Tibial artery (tissue), 4 donors: ENCODE results near the gene MRM3.
A peak's percentile ranks its signal among the peaks of the same experiment; 100 is the strongest.
"Not testable (repeated sequence)": the region's sequence is repeated elsewhere in the genome, so short reads cannot be mapped to it uniquely, and the experiment has no call there.

ENCODE experiments used
- DNase-seq, 2 donors: peaks; one replicate each; pipeline ENCODE4 v3.0.0-alpha.2; 2019
- H3K27ac ChIP-seq, 2 donors: fragments of 200-600 bp; sonication (generic) in 1 of 2; 1 replicate in 1 of 2; 2 replicates in 1 of 2; pipeline ENCODE4 v1.5.1; 2018 to 2019; ENCODE audit warnings: mild to moderate bottlenecking in 1 of 2
- H3K27me3 ChIP-seq, 2 donors: fragments of 200-600 bp; sonication (generic) in 1 of 2; one replicate each; pipeline versions ENCODE4 v1.5.1 to v1.6.0; 2016 to 2019
- H3K36me3 ChIP-seq, 3 donors: fragments of 200-600 bp; sonication (generic) in 2 of 3; one replicate each; pipeline ENCODE4 v1.5.1; 2016 to 2019; ENCODE audit warnings: mild to moderate bottlenecking in 2 of 3
- H3K4me1 ChIP-seq, 4 donors: fragments of 200-600 bp; sonication (generic) in 2 of 4; 1 replicate in 3 of 4; 2 replicates in 1 of 4; pipeline ENCODE4 v1.5.1; 2016 to 2019
- H3K4me3 ChIP-seq, 2 donors: fragments of 200-600 bp; sonication (generic) in 1 of 2; 1 replicate in 1 of 2; 2 replicates in 1 of 2; pipeline ENCODE4 v1.5.1; 2018 to 2019; ENCODE audit warnings: mild to moderate bottlenecking in 2 of 2
- H3K9me3 ChIP-seq, 3 donors: fragments of 200-600 bp; sonication (generic) in 1 of 3; one replicate each; pipeline ENCODE4 v1.5.1; 2016 to 2019
- CTCF ChIP-seq, 2 experiments: fragments of 200-600 bp in 1 of 2; fragments of 450-650 bp in 1 of 2; IDR thresholded peaks; one replicate each; pipeline ENCODE4 v1.5.1; 2017 to 2019; ENCODE audit warnings: antibody characterized with exemption in 2 of 2, mild to moderate bottlenecking in 1 of 2, moderate library complexity in 1 of 2
- intact Hi-C: fragments of 100-400 bp; cut with DNase I; formaldehyde crosslinking; loops from one replicate; pipeline ENCODE4 v1.15.0; 2023; ENCODE audit warnings: low total_unique reads

MRM3 gene

GRCh38 chr17:801660-802059 lies 19.5 kb downstream of the MRM3 start:
- intact Hi-C loops = loop anchor here (5.0 kb wide), 1 partner anchor 261 kb away; no protein-coding TSS in a partner anchor
- H3K4me1 ChIP-seq = peaks cover 0 to 17% (median 4%) of the 10 kb centered on the region in 4 donors
- no peaks in the 10 kb centered on the region for H3K27me3 ChIP-seq
- no peak overlapping the region for H3K4me3 ChIP-seq
- peaks cover 0 to 34% (median 7%) of the 10 kb centered on the region in 3 donors for H3K36me3 ChIP-seq
- H3K27ac ChIP-seq = peak overlapping the region in 1 of 2 donors; percentile 27
- no peaks in the 10 kb centered on the region for H3K9me3 ChIP-seq
- no peak for TF ChIP-seq CTCF (IDR thresholded peaks at IDR 0.05)
- DNase-seq = no peak

DNA sequence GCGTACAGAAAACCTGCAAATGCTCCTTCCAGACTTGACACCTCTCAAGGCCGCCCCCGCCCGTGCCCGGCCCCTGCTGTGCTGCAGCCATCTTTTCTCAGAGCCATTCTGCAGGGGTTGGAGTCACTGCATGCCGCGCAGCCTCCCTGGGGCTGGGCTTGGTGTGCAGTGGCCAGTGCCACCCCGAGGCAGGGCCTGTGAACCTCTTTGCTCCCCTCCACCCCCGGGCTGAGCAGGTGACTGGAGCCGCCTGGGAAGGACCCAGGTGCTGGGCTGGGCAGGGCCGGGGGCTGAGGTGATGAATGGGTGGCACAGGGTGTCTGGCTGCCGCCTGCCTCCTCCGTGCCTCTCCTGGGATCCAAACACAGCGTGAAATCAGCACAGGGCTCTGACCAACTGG lies 20.3 kb downstream of the MRM3 start:
- H3K4me3 ChIP-seq = no peak overlapping the region
- no peaks in the 10 kb centered on the region for H3K27me3 ChIP-seq
- TF ChIP-seq CTCF (IDR thresholded peaks at IDR 0.05) = no peak
- peak overlapping the region in 1 of 2 donors; percentile 27 for H3K27ac ChIP-seq
- no peak for DNase-seq
- intact Hi-C loops = loop anchor here (5.0 kb wide), 1 partner anchor 260 kb away; no protein-coding TSS in a partner anchor
- H3K4me1 ChIP-seq = peaks cover 0 to 17% (median 4%) of the 10 kb centered on the region in 4 donors
- H3K9me3 ChIP-seq = no peaks in the 10 kb centered on the region
- peaks cover 0 to 34% (median 7%) of the 10 kb centered on the region in 3 donors for H3K36me3 ChIP-seq

DNA sequence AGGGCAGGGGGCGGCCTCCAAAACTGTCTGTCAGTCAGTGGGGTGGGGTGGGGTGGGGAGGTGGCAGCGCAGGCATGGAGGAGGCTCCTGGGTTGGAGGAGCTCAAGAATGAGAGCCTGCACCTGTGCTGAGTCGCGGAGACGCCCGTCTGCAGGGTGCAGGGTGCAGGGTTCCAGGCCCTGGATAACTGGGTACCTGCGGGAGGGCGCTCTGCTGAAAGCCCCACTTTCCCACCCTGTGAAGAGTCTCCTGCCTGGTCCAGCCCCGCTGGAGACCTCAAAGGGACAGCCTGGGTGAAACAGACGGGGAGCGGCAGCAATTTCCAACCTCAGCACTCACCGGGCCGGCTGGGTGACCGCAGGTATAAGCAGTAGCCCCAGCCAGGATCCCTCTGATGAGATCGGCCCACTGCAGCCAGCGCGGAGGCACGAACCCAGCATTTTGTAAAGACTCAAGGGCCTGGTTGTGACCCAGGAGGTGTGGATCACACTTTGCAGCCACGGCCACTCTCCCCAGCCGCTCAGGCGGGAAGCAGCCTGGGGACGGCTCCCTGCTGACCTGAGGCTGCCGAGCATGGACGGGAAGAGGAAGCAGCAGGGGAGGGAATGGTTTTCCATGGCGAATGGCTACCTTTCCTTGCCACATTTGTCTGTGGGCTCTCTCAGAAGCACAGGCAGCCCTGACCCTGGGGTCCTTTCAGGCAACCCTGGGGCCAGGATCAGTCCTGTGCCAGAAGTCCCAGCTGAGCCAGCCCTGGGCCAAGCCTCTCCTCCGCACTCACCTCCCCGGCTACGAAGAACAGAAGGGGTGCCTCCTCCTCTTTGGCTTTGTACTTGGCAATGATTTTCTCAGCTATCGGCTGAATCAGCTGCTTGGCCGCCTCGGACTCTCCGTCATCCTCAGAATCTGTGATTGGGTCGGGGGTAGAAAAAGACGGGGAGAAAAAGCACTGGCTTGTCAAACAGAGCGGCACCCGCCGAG lies 21.0 kb downstream of the MRM3 start:
- TF ChIP-seq CTCF (IDR thresholded peaks at IDR 0.05) = no peak
- Histone ChIP-seq H3K27ac (no peak overlapping the region), H3K9me3 (no peaks in the 10 kb centered on the region), H3K4me3 (no peak overlapping the region), H3K4me1 (peaks cover 0 to 17% (median 4%) of the 10 kb centered on the region in 4 donors), H3K27me3 (no peaks in the 10 kb centered on the region), H3K36me3 (peaks cover 0 to 34% (median 7%) of the 10 kb centered on the region in 3 donors)
- no peak for DNase-seq
- intact Hi-C loops = loop anchor here (5.0 kb wide), 1 partner anchor 259 kb away; no protein-coding TSS in a partner anchor

GRCh38 chr17:804541-805435 lies 22.6 kb downstream of the MRM3 start:
- intact Hi-C loops = loop anchor here (5.0 kb wide), 1 partner anchor 258 kb away; no protein-coding TSS in a partner anchor
- DNase-seq = no peak

GRCh38 chr17:805886-806285 lies 23.7 kb downstream of the MRM3 start:
- DNase-seq, H3K27me3 ChIP-seq, H3K9me3 ChIP-seq, H3K4me3 ChIP-seq, H3K27ac ChIP-seq, intact Hi-C loops: not testable (repeated sequence)
- H3K36me3 ChIP-seq = peaks cover 0 to 20% (median 7%) of the 10 kb centered on the region in 3 donors
- H3K4me1 ChIP-seq = peaks cover 0 to 17% (median 4%) of the 10 kb centered on the region in 4 donors

More at GRCh38 chr17:804541-805435, 22.6 kb downstream of the MRM3 start:
- Histone ChIP-seq H3K4me1 (peaks cover 0 to 17% (median 4%) of the 10 kb centered on the region in 4 donors), H3K27me3 (no peaks in the 10 kb centered on the region), H3K4me3 (no peak overlapping the region), H3K27ac (no peak overlapping the region), H3K9me3 (no peaks in the 10 kb centered on the region), H3K36me3 (peaks cover 0 to 31% (median 7%) of the 10 kb centered on the region in 3 donors)
- TF ChIP-seq CTCF (IDR thresholded peaks at IDR 0.05) = no peak
